Sigmoid colon (tissue), 4 donors: ENCODE measurements around the gene METTL14.

ENCODE experiments used
- POLR2AphosphoS5 ChIP-seq, 4 donors: sonication (generic); formaldehyde crosslinking; IDR thresholded peaks; one replicate each; pipeline ENCODE4 v1.6.1; 2017; ENCODE audit warnings: antibody characterized with exemption in 4 of 4
- TF ChIP-seq, protein P1 (sequence below), 4 experiments: fragments of 450-650 bp in 3 of 4; fragments of 200-600 bp in 1 of 4; IDR thresholded peaks; one replicate each; pipeline ENCODE4 v1.5.1; 2016 to 2019; ENCODE audit warnings: antibody characterized with exemption in 4 of 4, mild to moderate bottlenecking in 3 of 4, moderate library complexity in 2 of 4

GRCh38 chr4:118749347-118749988 is 64.3 kb downstream of the METTL14 start:
- peak in 1 of 4 donors; percentile 10 for TF ChIP-seq POLR2AphosphoS5 (IDR thresholded peaks at IDR 0.05)
- TF ChIP-seq, protein P1, sequence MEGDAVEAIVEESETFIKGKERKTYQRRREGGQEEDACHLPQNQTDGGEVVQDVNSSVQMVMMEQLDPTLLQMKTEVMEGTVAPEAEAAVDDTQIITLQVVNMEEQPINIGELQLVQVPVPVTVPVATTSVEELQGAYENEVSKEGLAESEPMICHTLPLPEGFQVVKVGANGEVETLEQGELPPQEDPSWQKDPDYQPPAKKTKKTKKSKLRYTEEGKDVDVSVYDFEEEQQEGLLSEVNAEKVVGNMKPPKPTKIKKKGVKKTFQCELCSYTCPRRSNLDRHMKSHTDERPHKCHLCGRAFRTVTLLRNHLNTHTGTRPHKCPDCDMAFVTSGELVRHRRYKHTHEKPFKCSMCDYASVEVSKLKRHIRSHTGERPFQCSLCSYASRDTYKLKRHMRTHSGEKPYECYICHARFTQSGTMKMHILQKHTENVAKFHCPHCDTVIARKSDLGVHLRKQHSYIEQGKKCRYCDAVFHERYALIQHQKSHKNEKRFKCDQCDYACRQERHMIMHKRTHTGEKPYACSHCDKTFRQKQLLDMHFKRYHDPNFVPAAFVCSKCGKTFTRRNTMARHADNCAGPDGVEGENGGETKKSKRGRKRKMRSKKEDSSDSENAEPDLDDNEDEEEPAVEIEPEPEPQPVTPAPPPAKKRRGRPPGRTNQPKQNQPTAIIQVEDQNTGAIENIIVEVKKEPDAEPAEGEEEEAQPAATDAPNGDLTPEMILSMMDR (IDR thresholded peaks at IDR 0.05), result no peak
